Kasumi-1 (cell line): ENCODE data around the gene AHDC1.
"Not testable (repeated sequence)": the region's sequence is repeated elsewhere in the genome, so short reads cannot be mapped to it uniquely, and the experiment has no call there.

Source experiments
- DNase-seq, 2 experiments: peaks; one replicate each; lab custom pipeline; 2025; lab: John Stamatoyannopoulos, UW

Gene AHDC1

GRCh38 chr1:27603681-27604578 lies at the start of gene AHDC1:
AHDC1 (minus strand) TSS chr1:27604144; CDS start chr1:27552115, 52,029 bp downstream.
- peak; percentile 69 to 72 for DNase-seq

GRCh38 chr1:27652111-27652864 lies 48.3 kb upstream of the AHDC1 start:
- DNase-seq: no peak

GRCh38 chr1:27650539-27651175 lies 46.7 kb upstream of the AHDC1 start:
- DNase-seq: no peak

- DNase-seq: no peak
Measured at GRCh38 chr1:27650171-27650538, 46.2 kb upstream of the AHDC1 start.

DNA sequence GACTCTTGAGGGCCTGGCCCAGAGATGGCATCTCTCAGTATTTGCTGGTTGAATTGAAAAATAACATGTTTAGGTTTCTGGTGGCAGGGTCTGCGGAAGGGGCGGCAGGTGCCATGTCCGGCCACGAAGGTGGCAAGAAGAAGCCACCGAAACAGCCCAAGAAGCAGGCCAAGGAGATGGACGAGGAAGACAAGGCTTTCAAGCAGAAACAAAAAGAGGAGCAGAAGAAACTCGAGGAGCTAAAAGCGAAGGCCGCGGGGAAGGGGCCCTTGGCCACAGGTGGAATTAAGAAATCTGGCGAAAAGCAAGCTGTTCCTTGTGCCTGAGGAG lies 45.3 kb upstream of the AHDC1 start:
- DNase-seq: no peak

DNA sequence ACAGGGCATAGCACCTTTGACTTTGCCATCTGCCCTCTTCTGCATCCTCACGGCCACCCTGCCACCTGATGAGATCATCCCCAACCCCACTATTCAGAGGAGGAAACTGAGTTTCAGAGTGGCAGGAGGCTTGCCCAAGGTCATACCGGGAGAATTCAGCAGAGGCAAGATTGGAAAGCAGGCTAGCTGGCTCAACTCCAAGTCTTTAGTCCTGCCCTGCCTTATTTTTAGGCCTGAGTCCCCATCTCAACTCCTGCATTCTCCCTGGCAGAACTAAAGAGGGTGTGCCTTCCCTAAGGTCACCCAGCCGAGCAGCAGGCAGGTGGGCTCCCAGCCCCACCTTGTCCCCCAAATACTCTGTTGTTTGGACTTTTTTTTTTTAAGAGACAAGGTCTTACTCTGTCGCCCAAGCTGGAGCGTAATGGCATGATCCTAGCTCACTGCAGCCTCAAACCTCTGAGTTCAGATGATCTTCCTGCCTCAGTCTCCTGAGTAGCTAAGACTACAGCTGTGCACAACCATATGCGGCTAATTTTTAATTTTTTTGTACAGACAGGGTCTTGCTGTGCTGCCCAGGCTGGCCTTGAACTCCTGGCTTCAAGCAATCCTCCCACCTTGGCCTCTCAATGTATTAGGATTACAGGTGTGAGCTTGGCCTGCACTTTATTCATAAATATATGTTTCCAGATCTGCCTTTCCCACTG lies 44.8 kb upstream of the AHDC1 start:
- DNase-seq: no peak

DNA sequence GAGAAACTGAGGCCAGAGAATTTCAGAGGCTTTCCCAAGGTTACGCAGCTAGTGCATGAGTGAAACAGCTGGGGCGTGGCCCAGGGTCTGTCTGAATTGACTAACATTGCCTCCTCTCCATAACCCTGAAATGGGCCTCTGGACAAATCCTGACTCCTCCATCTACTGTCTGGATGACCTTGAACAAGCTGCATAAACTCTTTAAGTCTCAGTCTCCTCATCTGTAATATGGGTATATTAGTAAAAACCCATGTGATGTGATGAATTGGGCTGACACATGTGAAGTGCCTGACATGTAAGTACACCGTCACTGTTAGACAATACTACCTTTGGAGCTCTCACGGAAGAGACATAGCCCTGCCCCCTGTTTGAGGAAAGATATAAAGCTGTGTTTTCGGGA lies 43.4 kb upstream of the AHDC1 start:
- DNase-seq: no peak

DNA sequence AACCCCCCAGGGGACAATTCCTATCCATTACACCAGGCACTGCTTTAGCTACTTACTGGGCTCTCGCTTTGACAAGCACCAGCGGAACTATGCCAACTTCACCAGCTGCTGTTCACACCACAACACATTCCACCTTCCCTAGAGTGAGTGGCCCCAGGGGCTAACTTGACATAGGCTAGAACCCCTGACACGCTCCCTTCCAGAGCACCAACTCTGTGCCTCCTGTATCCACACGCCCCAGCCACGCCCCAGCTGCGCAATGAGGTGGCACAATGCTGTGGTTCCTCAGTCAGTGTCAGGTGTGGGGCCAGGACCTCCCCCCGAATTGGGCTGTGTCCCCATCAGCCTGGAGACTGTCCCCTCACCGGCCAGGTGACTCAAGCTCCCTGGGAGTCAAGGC lies 42.7 kb upstream of the AHDC1 start:
- no peak for DNase-seq

DNA sequence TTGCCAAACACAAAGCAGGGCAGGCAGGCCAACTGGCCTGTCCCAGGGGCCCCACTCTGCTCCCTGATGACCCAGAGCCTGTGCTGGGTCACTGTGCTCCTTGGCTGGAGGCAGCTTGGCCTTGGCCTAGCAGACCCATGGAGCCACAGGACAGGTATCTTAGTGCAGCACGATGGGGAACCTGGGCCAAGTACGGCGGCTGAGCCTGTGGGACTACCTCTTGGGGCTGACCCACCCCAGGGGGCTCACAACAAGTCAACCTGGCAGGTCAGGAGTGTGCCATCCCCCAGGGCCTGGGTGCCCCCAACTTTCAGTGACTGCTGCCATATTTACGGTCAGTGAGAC lies 41.1 kb upstream of the AHDC1 start:
- DNase-seq: no peak

DNA sequence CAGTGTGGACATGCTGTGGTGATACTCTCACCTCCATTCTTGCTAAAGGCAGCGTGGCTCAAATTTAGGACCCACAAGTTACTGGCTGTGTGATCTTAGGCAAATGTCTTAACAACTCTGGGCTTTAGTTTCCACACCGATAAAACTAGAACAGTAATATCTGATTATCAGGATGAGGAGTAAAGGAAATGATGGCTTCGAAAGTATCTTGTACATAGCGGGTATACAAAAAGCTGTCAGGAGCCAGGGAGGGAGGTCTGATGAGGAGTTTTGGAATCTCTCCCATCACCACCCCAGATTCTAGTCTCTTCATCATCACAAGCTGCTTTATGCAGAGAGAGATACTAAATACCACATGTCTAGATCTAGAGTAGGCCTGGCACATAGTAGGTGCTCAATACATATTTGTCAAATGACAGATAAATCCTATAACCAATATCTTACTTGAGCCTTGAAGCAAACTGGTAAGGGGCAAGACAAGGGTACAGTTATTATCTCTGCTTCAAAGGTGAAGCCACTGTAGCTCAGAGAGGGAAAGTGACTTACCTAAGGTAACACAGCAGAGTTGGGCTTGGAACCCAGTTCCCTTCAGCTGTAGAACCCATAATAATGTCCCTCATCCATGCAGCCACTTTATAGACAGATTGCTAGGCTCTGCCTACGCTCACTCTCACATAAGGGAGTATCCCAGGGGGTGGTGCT lies 40.6 kb upstream of the AHDC1 start:
- DNase-seq: no peak

GRCh38 chr1:27643600-27644368 lies 39.8 kb upstream of the AHDC1 start:
- peak; percentile 74 to 79 for DNase-seq

GRCh38 chr1:27640514-27640913 lies 36.6 kb upstream of the AHDC1 start:
- not testable (repeated sequence) for DNase-seq

DNA sequence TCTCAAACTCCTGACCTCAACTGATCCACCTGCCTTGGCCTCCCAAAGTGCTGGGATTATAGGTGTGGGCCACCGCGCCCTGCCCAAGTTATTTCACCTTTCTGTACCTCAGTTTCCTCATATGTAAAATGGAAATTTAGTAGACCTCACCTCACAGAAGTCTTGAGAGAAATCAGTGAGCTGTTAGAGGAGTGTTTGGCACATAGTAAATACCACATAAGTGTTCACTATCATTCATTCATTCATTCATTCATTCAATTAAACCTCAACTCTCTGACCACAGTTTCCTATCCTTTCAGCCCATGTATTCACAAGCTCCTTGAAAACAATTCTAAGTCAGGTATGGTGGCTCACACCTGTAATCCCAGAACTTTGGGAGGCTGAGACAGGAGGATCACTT lies 34.9 kb upstream of the AHDC1 start:
- DNase-seq: no peak

GRCh38 chr1:27638047-27638734 lies 34.2 kb upstream of the AHDC1 start:
- DNase-seq: no peak

- DNase-seq: no peak
Measured at GRCh38 chr1:27635396-27636142, 31.6 kb upstream of the AHDC1 start.

- DNase-seq: no peak
Measured at GRCh38 chr1:27634985-27635367, 31.0 kb upstream of the AHDC1 start, which contains the start of gene FGR. FGR (minus strand) TSS chr1:27635185; CDS start chr1:27623916, 11,269 bp downstream.

GRCh38 chr1:27634177-27634984 lies 30.4 kb upstream of the AHDC1 start:
- peak in 1 of 2 experiments; percentile 6 for DNase-seq

DNA sequence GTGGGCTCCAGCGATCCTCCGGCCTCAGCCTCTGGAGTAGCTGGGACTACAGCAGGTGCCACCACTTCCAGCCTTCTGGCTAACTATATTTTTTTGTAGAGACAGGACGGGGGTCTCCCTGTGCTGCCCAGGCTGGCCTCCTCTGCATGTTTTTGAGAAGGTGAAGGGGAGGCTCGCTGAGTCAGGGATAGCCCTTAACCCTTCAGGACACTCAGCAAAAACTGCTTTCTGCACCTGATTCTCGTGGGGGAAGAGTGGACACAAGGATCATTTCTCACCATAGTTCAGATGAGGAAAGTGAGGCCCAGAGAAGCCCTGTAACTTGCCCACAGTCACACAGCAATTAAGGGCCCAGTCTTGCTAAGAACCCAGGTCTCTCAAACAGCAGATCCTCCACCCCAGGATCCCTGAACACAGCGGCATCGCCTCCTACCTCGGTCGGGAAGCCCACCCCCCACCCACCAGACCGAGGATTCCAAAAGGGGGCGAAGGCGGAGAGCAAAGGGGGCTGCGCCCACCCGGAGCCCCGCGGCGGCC lies 29.8 kb upstream of the AHDC1 start:
- DNase-seq: no peak

GRCh38 chr1:27633298-27633610 lies 29.3 kb upstream of the AHDC1 start:
- no peak for DNase-seq
